Mammary epithelial cell (primary cell): ENCODE data around the gene TTF1.

Experiments
- EZH2 ChIP-seq: IDR thresholded peaks from 2 replicates; pipeline ENCODE4 v1.6.1; 2012; ENCODE audit warnings: low read length, inconsistent platforms, borderline replicate concordance
- TF ChIP-seq, protein P1 (sequence below), 2 donors: IDR thresholded peaks in 1 of 2; conservative IDR thresholded peaks in 1 of 2; 2 replicates each; pipeline ENCODE4 v1.5.1; 2011 to 2012; ENCODE audit warnings: inconsistent platforms in 2 of 2, low read length in 2 of 2, mild to moderate bottlenecking in 2 of 2, control low read depth in 1 of 2, low read depth in 1 of 2; ENCODE audit not compliant: insufficient read depth in 1 of 2; ENCODE audit errors: extremely low read depth in 1 of 2

DNA sequence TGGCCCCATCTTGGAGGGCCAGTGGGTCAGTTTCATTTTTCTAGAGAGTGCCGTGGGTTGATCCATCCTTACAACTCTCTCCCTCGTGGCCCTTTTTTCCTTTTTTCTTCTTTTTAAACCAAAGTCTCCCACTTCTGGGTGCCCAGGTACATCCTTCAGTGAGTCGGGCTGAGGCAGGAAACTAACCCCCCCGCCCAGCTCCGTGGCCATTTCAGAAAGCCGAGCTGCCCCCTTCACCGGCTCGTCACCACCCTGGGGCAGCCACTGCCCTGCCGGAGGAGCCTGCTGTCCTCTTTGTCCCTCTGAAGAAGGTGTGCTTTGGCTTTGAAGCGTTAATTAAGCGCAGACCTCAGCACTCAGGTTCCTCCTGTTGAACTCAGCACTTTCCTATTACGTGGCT, 8.5 kb upstream of the TTF1 start:
- TF ChIP-seq, protein P1, sequence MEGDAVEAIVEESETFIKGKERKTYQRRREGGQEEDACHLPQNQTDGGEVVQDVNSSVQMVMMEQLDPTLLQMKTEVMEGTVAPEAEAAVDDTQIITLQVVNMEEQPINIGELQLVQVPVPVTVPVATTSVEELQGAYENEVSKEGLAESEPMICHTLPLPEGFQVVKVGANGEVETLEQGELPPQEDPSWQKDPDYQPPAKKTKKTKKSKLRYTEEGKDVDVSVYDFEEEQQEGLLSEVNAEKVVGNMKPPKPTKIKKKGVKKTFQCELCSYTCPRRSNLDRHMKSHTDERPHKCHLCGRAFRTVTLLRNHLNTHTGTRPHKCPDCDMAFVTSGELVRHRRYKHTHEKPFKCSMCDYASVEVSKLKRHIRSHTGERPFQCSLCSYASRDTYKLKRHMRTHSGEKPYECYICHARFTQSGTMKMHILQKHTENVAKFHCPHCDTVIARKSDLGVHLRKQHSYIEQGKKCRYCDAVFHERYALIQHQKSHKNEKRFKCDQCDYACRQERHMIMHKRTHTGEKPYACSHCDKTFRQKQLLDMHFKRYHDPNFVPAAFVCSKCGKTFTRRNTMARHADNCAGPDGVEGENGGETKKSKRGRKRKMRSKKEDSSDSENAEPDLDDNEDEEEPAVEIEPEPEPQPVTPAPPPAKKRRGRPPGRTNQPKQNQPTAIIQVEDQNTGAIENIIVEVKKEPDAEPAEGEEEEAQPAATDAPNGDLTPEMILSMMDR (conservative IDR thresholded peaks at IDR 0.05 in 1 of 2, IDR thresholded peaks at IDR 0.05 in 1 of 2; ENCODE audit: extremely low read depth in 1 of 2, insufficient read depth in 1 of 2, low read depth in 1 of 2, low read length in 2 of 2), result no peak
- TF ChIP-seq EZH2, result no peak
